H1 (cell line): ENCODE measurements around the gene TTC38. TPM values are rescaled to one million over a fixed set of nuclear protein-coding genes. Genes with fewer than 3 reads are reported as not detected.
A peak's percentile ranks its signal among the peaks of the same experiment; 100 is the strongest.

Source experiments
- ASH2L ChIP-seq: fragments of 200-600, 300-600 bp; sonication (generic); IDR thresholded peaks from one replicate; pipeline ENCODE4 v1.7.1; 2017; ENCODE audit warnings: low read length
- BCL11A ChIP-seq, 2 experiments: IDR thresholded peaks; one replicate each; pipeline ENCODE4 v1.6.1; 2011; ENCODE audit warnings: low read depth in 2 of 2, low read length in 2 of 2, mild to moderate bottlenecking in 2 of 2
- CEBPB ChIP-seq: IDR thresholded peaks from 2 replicates; pipeline ENCODE4 v1.6.1; 2012; ENCODE audit warnings: low read depth, low read length
- CTBP2 ChIP-seq: IDR thresholded peaks from 2 replicates; pipeline ENCODE4 v1.7.0; 2011; ENCODE audit warnings: borderline replicate concordance, mild to moderate bottlenecking, moderate library complexity, mixed read lengths, low read length; ENCODE audit not compliant: insufficient read depth, insufficient read length
- CTCF ChIP-seq, 3 experiments: IDR thresholded peaks; 1 replicate in 2 of 3; 2 replicates in 1 of 3; pipeline versions ENCODE4 v1.5.1 to v1.6.1; 2011; ENCODE audit warnings: low read length in 3 of 3, mild to moderate bottlenecking in 3 of 3, inconsistent platforms in 2 of 3, low read depth in 1 of 3, moderate library complexity in 1 of 3; ENCODE audit not compliant: insufficient read depth in 1 of 3; ENCODE audit errors: control extremely low read depth in 1 of 3
- E2F6 ChIP-seq: IDR thresholded peaks from 2 replicates; pipeline ENCODE4 v1.6.1; 2012; ENCODE audit warnings: inconsistent platforms
- EZH2 ChIP-seq: fragments of 200-600 bp; sonication (generic); IDR thresholded peaks from 2 replicates; pipeline ENCODE4 v1.7.1; 2012; ENCODE audit warnings: low read depth, mild to moderate bottlenecking, moderate library complexity, low read length, inconsistent platforms; ENCODE audit not compliant: severe bottlenecking
- FOSL1 ChIP-seq: IDR thresholded peaks from 2 replicates; pipeline ENCODE4 v1.6.1; 2011; ENCODE audit warnings: mild to moderate bottlenecking, low read depth, low read length, moderate library complexity; ENCODE audit not compliant: insufficient read depth
- KDM1A ChIP-seq: fragments of 200-600, 300-600 bp; sonication (generic); IDR thresholded peaks from 2 replicates; pipeline ENCODE4 v1.7.1; 2016; ENCODE audit warnings: mild to moderate bottlenecking, low read length, borderline replicate concordance
- KDM5A ChIP-seq: fragments of 200-600 bp; IDR thresholded peaks from 2 replicates; pipeline ENCODE4 v1.7.1; 2012; ENCODE audit warnings: mild to moderate bottlenecking, low read length, inconsistent platforms, mixed read lengths
- NRF1 ChIP-seq: IDR thresholded peaks from 2 replicates; pipeline ENCODE4 v1.6.1; 2011; ENCODE audit warnings: mild to moderate bottlenecking, low read depth, low read length, improper control_type of control experiment
- PHF8 ChIP-seq: fragments of 200-600 bp; sonication (generic); conservative IDR thresholded peaks from 2 replicates; pipeline ENCODE4 v1.7.1; 2012; ENCODE audit warnings: low read depth, mild to moderate bottlenecking, inconsistent platforms, low read length, moderate library complexity
- RAD21 ChIP-seq, 2 experiments: IDR thresholded peaks in 1 of 2; conservative IDR thresholded peaks in 1 of 2; 2 replicates each; pipeline ENCODE4 v1.6.1; 2011; ENCODE audit warnings: low read depth in 2 of 2, low read length in 2 of 2, improper control_type of control experiment in 1 of 2, inconsistent platforms in 1 of 2, mild to moderate bottlenecking in 1 of 2, moderate library complexity in 1 of 2
- RXRA ChIP-seq: IDR thresholded peaks from 2 replicates; pipeline ENCODE4 v1.6.1; 2011; ENCODE audit warnings: low read depth, mild to moderate bottlenecking, low read length, moderate library complexity; ENCODE audit not compliant: insufficient read depth
- SRF ChIP-seq: IDR thresholded peaks from 2 replicates; pipeline ENCODE4 v1.6.1; 2011; ENCODE audit warnings: mild to moderate bottlenecking, low read depth, low read length, moderate library complexity
- SUZ12 ChIP-seq: fragments of 200-600 bp; sonication (generic); IDR thresholded peaks from 2 replicates; pipeline ENCODE4 v1.6.1; 2012; ENCODE audit warnings: mild to moderate bottlenecking, inconsistent platforms, low read length, moderate library complexity, mixed read lengths
- TAF1 ChIP-seq: IDR thresholded peaks from 2 replicates; pipeline ENCODE4 v1.6.1; 2011; ENCODE audit warnings: mild to moderate bottlenecking, low read depth, low read length
- TAF7 ChIP-seq: optimal IDR thresholded peaks from 2 replicates; pipeline ENCODE3; 2011; ENCODE audit warnings: low read depth, mild to moderate bottlenecking, inconsistent platforms, low read length, moderate library complexity, borderline replicate concordance
- ZNF274 ChIP-seq: IDR thresholded peaks from 2 replicates; pipeline ENCODE4 v1.7.0; 2012; ENCODE audit warnings: low read length, borderline replicate concordance; ENCODE audit errors: extremely low read depth
- polyA plus RNA-seq, 7 experiments: library from polyadenylated mRNA; depleted of rRNA in 3 of 7; stranded (reverse) in 5 of 7; unstranded in 2 of 7; fragments of >200 nt in 5 of 7; fragments of 200-250 nt in 2 of 7; gene quantifications; 1 replicate in 5 of 7; 2 replicates in 1 of 7; 4 replicates in 1 of 7; pipeline versions ENCODE4 v1.2.1 to v1.2.3, GENCODE V29; 2011 to 2013; ENCODE audit warnings: missing spikeins in 2 of 7, mixed read lengths in 2 of 7
- total RNA-seq: library from RNA; stranded (reverse); fragmentation: NEBNext Ultra II Directional; extraction: Animal tissue kit (Norgen Biotek cat#: 25700); gene quantifications from 2 replicates; pipeline ENCODE4 v1.2.1, GENCODE V29; 2021

TTC38 gene
- total and polyA plus RNA-seq, 2 of the 8 experiments (the other 6 are each of a cell fraction or from before 2014, with no cell fraction given) = 25.3 to 34.8 TPM

GRCh38 chr22:46250035-46250782, 17.6 kb upstream of the TTC38 start, which contains the start of gene CDPF1 (continued):
- peak in 1 of 3 experiments; percentile 2; a peak in 1 of 4 replicates for TF ChIP-seq CTCF (IDR thresholded peaks at IDR 0.05; ENCODE audit: control extremely low read depth in 1 of 3, insufficient read depth in 1 of 3, low read depth in 1 of 3, low read length in 3 of 3)
- no peak for TF ChIP-seq CEBPB
- TF ChIP-seq SRF = no peak
- TF ChIP-seq ZNF274 = no peak
- TF ChIP-seq TAF7 = no peak
- TF ChIP-seq RXRA = no peak
- peak; percentile 70 for TF ChIP-seq ASH2L
- TF ChIP-seq TAF1 = 0 out of 2 replicates have a peak, but pooled peaks have one; percentile 34
- TF ChIP-seq RAD21 (IDR thresholded peaks at IDR 0.05 in 1 of 2, conservative IDR thresholded peaks at IDR 0.05 in 1 of 2; ENCODE audit: low read depth in 2 of 2, low read length in 2 of 2) = no peak; a peak in 1 of 4 replicates
- no peak for TF ChIP-seq BCL11A (IDR thresholded peaks at IDR 0.05; ENCODE audit: low read depth in 2 of 2, low read length in 2 of 2)
- TF ChIP-seq FOSL1 = no peak
- TF ChIP-seq SUZ12 = no peak
- TF ChIP-seq E2F6 = peak; percentile 90
- no peak for TF ChIP-seq KDM1A
- no peak for TF ChIP-seq KDM5A
- peak; percentile 55; the same call in 1 of the 2 replicates for TF ChIP-seq PHF8
- TF ChIP-seq EZH2 = peak; percentile 63
- TF ChIP-seq NRF1 = peak; percentile 44
- TF ChIP-seq CTBP2 = no peak
